Osteocyte (in vitro differentiated cells): ENCODE data around the gene AHR. TPM values are rescaled to one million over a fixed set of nuclear protein-coding genes. Genes with fewer than 3 reads are reported as not detected.

Source experiments
- DNase-seq: peaks from one replicate; pipeline ENCODE4 v3.0.0; 2021; ENCODE audit warnings: mixed read lengths; ENCODE audit not compliant: unreplicated experiment; ENCODE audit errors: extremely low spot score
- H3K27ac Mint-ChIP-seq: one replicate; pipeline ENCODE4 v1.8.0; 2021; ENCODE audit warnings: mild to moderate bottlenecking, mixed read lengths; ENCODE audit not compliant: unreplicated experiment
- H3K27me3 Mint-ChIP-seq: one replicate; pipeline ENCODE4 v1.8.0; 2021; ENCODE audit warnings: mixed read lengths; ENCODE audit not compliant: unreplicated experiment
- H3K36me3 Mint-ChIP-seq: one replicate; pipeline ENCODE4 v1.8.0; 2021; ENCODE audit warnings: mixed read lengths; ENCODE audit not compliant: unreplicated experiment
- H3K4me1 Mint-ChIP-seq: one replicate; pipeline ENCODE4 v1.8.0; 2021; ENCODE audit warnings: mixed read lengths; ENCODE audit not compliant: unreplicated experiment
- H3K4me3 Mint-ChIP-seq: one replicate; pipeline ENCODE4 v1.8.0; 2021; ENCODE audit warnings: mild to moderate bottlenecking, moderate library complexity, mixed read lengths; ENCODE audit not compliant: unreplicated experiment
- H3K9me3 Mint-ChIP-seq: one replicate; pipeline ENCODE4 v1.8.0; 2021; ENCODE audit warnings: mixed read lengths; ENCODE audit not compliant: unreplicated experiment
- total RNA-seq: library from RNA; stranded (reverse); gene quantifications from 2 replicates; pipeline ENCODE4 v1.2.1, GENCODE V29; 2021
- TF ChIP-seq, protein P1 (sequence below): fragments of 200-600 bp; sonication (generic); IDR thresholded peaks from 2 replicates; pipeline ENCODE4 v1.5.0; 2021; ENCODE audit warnings: antibody characterized with exemption, mild to moderate bottlenecking, moderate library complexity

Gene AHR
- total RNA-seq, 1 donor from 2014 or later = 270 TPM

DNA sequence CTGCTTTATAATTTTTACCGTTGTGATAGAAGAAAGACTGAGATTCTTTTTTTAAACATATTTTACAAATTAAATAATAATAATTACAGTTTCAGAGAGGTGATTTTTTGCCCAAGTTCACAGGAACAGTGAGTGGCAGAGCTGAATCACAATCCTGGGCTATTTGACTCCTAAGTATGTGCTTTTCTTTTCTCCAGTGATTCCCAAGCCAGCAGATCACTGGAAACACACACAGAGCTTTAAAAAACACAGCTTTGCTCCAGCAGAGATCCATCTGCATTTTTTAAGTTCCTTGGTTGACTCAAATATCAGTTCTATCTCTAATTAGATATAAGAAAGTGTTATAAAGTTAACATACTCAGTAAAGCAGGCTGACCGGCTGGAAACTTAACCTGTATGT, 69.0 kb downstream of the AHR start:
- Mint-ChIP-seq H3K4me3 (no peak overlapping the region), H3K27ac (peak overlapping the region; percentile 94), H3K27me3 (no peaks in the 10 kb centered on the region), H3K9me3 (peaks cover 8% of the 10 kb centered on the region), H3K36me3 (peaks cover 1% of the 10 kb centered on the region), H3K4me1 (peaks cover 73% of the 10 kb centered on the region)
- DNase-seq = no peak
- TF ChIP-seq, protein P1, sequence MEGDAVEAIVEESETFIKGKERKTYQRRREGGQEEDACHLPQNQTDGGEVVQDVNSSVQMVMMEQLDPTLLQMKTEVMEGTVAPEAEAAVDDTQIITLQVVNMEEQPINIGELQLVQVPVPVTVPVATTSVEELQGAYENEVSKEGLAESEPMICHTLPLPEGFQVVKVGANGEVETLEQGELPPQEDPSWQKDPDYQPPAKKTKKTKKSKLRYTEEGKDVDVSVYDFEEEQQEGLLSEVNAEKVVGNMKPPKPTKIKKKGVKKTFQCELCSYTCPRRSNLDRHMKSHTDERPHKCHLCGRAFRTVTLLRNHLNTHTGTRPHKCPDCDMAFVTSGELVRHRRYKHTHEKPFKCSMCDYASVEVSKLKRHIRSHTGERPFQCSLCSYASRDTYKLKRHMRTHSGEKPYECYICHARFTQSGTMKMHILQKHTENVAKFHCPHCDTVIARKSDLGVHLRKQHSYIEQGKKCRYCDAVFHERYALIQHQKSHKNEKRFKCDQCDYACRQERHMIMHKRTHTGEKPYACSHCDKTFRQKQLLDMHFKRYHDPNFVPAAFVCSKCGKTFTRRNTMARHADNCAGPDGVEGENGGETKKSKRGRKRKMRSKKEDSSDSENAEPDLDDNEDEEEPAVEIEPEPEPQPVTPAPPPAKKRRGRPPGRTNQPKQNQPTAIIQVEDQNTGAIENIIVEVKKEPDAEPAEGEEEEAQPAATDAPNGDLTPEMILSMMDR = no peak

DNA sequence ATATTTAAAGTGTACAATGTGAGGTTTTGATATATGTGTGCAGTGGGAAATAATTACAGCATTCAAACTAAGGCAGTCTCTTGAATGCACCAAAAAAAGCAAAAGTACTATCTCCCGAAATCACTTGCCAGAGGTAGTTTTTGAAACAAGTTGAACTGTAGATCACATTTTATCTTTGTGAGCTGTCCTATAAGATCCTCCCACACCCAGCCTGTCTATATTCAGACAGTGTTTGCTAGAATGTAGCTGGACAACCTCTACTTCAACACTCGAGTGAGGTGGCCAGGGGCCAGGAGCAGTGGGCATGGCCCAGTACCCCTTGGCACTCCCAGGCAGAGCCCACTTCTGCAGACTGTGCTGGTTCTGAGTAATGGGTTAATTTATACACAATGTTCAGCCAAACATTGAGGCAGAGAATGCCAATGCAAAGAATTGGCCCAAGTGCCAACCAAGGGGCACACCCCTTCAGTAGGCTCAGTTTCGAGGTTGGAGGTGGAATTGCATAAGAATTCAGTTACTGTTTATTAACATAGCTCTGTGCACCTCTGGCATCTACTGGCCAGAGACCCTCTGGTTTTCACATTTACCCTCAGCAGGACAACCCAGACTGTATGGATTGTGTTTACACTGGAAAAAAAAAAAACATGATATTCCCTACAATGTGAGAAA, 70.5 kb downstream of the AHR start:
- no peaks in the 10 kb centered on the region for H3K36me3 Mint-ChIP-seq
- no peaks in the 10 kb centered on the region for H3K9me3 Mint-ChIP-seq
- no peak overlapping the region for H3K4me3 Mint-ChIP-seq
- H3K4me1 Mint-ChIP-seq = peaks cover 74% of the 10 kb centered on the region
- no peaks in the 10 kb centered on the region for H3K27me3 Mint-ChIP-seq
- TF ChIP-seq, protein P1 = no peak
- DNase-seq = no peak
- peak overlapping the region; percentile 97 for H3K27ac Mint-ChIP-seq

DNA sequence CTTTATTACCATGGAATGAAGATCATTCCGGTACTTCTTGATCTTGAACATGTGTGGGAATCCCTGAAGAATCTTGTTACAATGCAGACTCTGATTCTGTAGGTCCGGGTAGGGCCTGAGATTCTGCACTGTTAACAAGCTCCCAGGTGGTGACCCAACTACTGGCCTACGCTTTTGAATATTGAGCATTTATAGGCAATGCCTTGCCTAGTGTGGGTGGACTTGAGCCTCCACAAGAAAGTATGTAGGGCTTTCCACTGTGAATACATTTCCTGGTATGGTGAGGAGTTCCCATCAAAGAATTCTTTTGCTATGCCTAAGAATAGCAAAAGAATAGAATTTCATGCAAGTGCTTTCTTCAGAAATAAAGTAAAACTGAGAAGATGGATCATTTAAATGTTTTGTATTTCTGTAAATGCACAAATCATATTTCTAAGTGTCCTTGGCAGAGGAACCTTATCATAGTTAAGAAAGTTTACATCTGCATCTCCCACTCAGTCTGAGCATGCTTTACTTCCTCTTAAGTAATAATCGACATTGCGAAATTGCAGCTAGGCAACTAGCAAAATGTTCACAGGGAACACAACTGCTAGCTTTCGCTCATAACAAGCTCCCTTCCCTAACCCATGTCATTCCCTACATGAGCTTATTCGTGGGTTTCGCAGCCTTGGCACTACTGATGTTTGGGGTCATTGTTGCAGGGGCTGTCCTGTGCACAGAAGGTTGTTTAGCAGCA, 71.4 kb downstream of the AHR start:
- peak overlapping the region; percentile 35 for H3K4me3 Mint-ChIP-seq
- H3K36me3 Mint-ChIP-seq = no peaks in the 10 kb centered on the region
- TF ChIP-seq, protein P1 = no peak
- no peaks in the 10 kb centered on the region for H3K9me3 Mint-ChIP-seq
- no peaks in the 10 kb centered on the region for H3K27me3 Mint-ChIP-seq
- peaks cover 68% of the 10 kb centered on the region for H3K4me1 Mint-ChIP-seq
- DNase-seq = no peak
- H3K27ac Mint-ChIP-seq = peak overlapping the region; percentile 97

DNA sequence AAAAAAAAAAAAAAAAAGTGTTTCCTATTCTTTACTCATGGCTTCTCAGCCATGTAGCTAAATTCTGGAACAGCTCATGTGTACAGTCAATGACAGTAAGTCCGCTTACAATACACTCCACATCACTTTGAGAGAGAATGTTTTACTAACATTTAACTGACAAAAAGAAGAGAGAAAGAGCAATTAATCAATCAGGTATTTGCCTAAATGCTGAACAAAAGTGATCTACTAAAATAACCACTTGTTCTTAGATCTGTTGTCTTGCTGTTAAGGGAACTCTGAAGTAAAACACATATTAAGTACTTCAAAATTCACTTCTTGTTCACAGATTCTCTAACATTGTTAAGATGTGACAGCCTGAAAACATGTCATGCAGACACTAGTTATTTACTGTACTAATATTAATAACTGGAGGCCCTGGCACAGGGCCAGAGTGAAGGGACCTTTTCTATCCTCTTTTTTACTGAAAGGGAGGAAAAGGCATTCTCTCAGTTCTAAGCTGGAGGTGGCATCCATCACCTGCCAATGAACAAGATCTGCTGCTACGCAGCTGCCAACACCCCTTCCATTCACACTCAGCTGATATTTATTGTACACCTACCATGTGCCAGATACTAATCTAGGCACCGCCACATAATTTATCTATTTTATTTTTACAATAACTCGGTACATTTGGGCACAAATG, 72.6 kb downstream of the AHR start:
- Mint-ChIP-seq H3K27me3 (no peaks in the 10 kb centered on the region), H3K27ac (peak overlapping the region; percentile 97), H3K9me3 (no peaks in the 10 kb centered on the region), H3K36me3 (peaks cover 3% of the 10 kb centered on the region), H3K4me3 (no peak overlapping the region), H3K4me1 (peaks cover 63% of the 10 kb centered on the region)
- TF ChIP-seq, protein P1 = no peak
- DNase-seq = no peak
